RPMI8226 (cell line): ENCODE measurements around the gene RALY.
"Not testable (repeated sequence)": the region's sequence is repeated elsewhere in the genome, so short reads cannot be mapped to it uniquely, and the experiment has no call there.

Experiments
- DNase-seq: peaks from one replicate; pipeline ENCODE4 v3.0.0-alpha.2; 2015

RALY gene

GRCh38 chr20:34111702-34112599 is 118.2 kb downstream of the RALY start, which contains the start of gene EIF2S2:
Gene EIF2S2 (minus strand): TSS chr20:34112243. CDS start chr20:34112110, 133 bp downstream.
- DNase-seq = peak; percentile 99

- DNase-seq = peak; percentile 20
Measured at GRCh38 chr20:34112600-34113101, 118.9 kb downstream of the RALY start.

GRCh38 chr20:34114809-34115208 is 121.1 kb downstream of the RALY start:
- DNase-seq = no peak

- no peak for DNase-seq
Measured at GRCh38 chr20:34115232-34115631, 121.5 kb downstream of the RALY start.

- no peak for DNase-seq
Measured at GRCh38 chr20:34120213-34120612, 126.5 kb downstream of the RALY start.

GRCh38 chr20:34122274-34122980 is 128.7 kb downstream of the RALY start:
- DNase-seq = no peak

GRCh38 chr20:34123309-34123708 is 129.6 kb downstream of the RALY start:
- no peak for DNase-seq

GRCh38 chr20:34124469-34125249 is 130.9 kb downstream of the RALY start:
- DNase-seq = peak; percentile 71

- DNase-seq = no peak
Measured at GRCh38 chr20:34127792-34128191, 134.1 kb downstream of the RALY start.

GRCh38 chr20:34129518-34130162 is 135.9 kb downstream of the RALY start:
- DNase-seq = peak; percentile 75

- DNase-seq = no peak
Measured at GRCh38 chr20:34131491-34131890, 137.8 kb downstream of the RALY start.

- DNase-seq = not testable (repeated sequence)
Measured at GRCh38 chr20:34132491-34132890, 138.8 kb downstream of the RALY start.

- not testable (repeated sequence) for DNase-seq
Measured at GRCh38 chr20:34132943-34133342, 139.2 kb downstream of the RALY start.

- DNase-seq = not testable (repeated sequence)
Measured at GRCh38 chr20:34133365-34133860, 139.7 kb downstream of the RALY start.
